Epithelial cell of proximal tubule (primary cell): Measurements from ENCODE around the gene FAF1. TPM values are rescaled to one million over a fixed set of nuclear protein-coding genes. Genes with fewer than 3 reads are reported as not detected.

ENCODE experiments used
- DNase-seq: peaks from one replicate; pipeline ENCODE4 v3.0.0-alpha.2; 2011; ENCODE audit warnings: low read depth
- H3K4me3 ChIP-seq: 2 replicates; pipeline ENCODE4 v1.5.1; 2011; ENCODE audit warnings: low read depth, mild to moderate bottlenecking, low read length
- CTCF ChIP-seq: conservative IDR thresholded peaks from 2 replicates; pipeline ENCODE4 v1.5.1; 2012; ENCODE audit warnings: low read depth, mild to moderate bottlenecking, low read length
- total RNA-seq: library from RNA; depleted of rRNA; stranded (reverse); fragments of >200 nt; gene quantifications from 2 replicates; pipeline ENCODE4 v1.2.3, GENCODE V29; 2015

FAF1 gene
- total RNA-seq, 1 donor from 2014 or later = 54.1 TPM

GRCh38 chr1:50702395-50702794 is 257.7 kb downstream of the FAF1 start:
- no peak for DNase-seq
- no peak overlapping the region for H3K4me3 ChIP-seq
- no peak for TF ChIP-seq CTCF

- TF ChIP-seq CTCF = no peak
- no peak overlapping the region for H3K4me3 ChIP-seq
- DNase-seq = no peak
Observed at GRCh38 chr1:50701706-50702317, 258.3 kb downstream of the FAF1 start.

- H3K4me3 ChIP-seq = no peak overlapping the region
- no peak for TF ChIP-seq CTCF
- no peak for DNase-seq
Observed at GRCh38 chr1:50700621-50701020, 259.4 kb downstream of the FAF1 start.

- no peak for TF ChIP-seq CTCF
- H3K4me3 ChIP-seq = no peak overlapping the region
- DNase-seq = no peak
Observed at GRCh38 chr1:50700214-50700613, 259.9 kb downstream of the FAF1 start.

- TF ChIP-seq CTCF = no peak
- no peak overlapping the region for H3K4me3 ChIP-seq
- DNase-seq = no peak
Observed at GRCh38 chr1:50699795-50700194, 260.3 kb downstream of the FAF1 start.

- DNase-seq = peak; percentile 77
- H3K4me3 ChIP-seq = no peak overlapping the region
- no peak for TF ChIP-seq CTCF
Observed at GRCh38 chr1:50697440-50698421, 262.3 kb downstream of the FAF1 start.

- H3K4me3 ChIP-seq = no peak overlapping the region
- TF ChIP-seq CTCF = no peak
- DNase-seq = no peak
Observed at GRCh38 chr1:50693829-50694228, 266.2 kb downstream of the FAF1 start.
